Spleen (tissue), 7 donors: ENCODE data around the gene SMIM28.

Experiments used
- POLR2A ChIP-seq, 3 donors: fragments of 450-650 bp; IDR thresholded peaks; one replicate each; pipeline ENCODE4 v1.5.1; 2017; ENCODE audit warnings: antibody characterized with exemption in 3 of 3, mild to moderate bottlenecking in 1 of 3
- POLR2AphosphoS5 ChIP-seq, 3 donors: sonication (generic); formaldehyde crosslinking; IDR thresholded peaks; one replicate each; pipeline ENCODE4 v1.5.1; 2017; ENCODE audit warnings: antibody characterized with exemption in 3 of 3
- TF ChIP-seq, protein P1 (sequence below), 11 experiments: fragments of 200-600 bp in 7 of 11; fragments of 450-650 bp in 4 of 11; sonication (generic) in 4 of 11; IDR thresholded peaks in 8 of 11; conservative IDR thresholded peaks in 3 of 11; 1 replicate in 7 of 11; 2 replicates in 4 of 11; pipeline versions ENCODE4 v1.4.0 to v1.8.0; 2016 to 2021; ENCODE audit warnings: antibody characterized with exemption in 11 of 11, inconsistent platforms in 4 of 11, mild to moderate bottlenecking in 1 of 11
- donor health status: DM: no; HTN: no; CAD: no; lungs with moderate emphysema.
- donor health status: DM: no; HTN: no; CAD: no.
- donor health status: DM: no; HTN: no; CAD: no.

DNA sequence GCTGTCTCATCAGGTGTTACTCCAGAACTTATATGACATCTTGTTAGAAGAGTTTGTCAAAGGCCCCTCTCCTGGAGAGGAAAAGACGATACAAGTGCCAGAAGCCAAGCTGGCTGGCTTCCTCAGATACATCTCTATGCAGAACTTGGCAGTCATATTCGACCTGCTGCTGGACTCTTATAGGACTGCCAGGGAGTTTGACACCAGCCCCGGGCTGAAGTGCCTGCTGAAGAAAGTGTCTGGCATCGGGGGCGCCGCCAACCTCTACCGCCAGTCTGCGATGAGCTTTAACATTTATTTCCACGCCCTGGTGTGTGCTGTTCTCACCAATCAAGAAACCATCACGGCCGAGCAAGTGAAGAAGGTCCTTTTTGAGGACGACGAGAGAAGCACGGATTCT is 43.7 kb upstream of the SMIM28 start:
- TF ChIP-seq POLR2A (IDR thresholded peaks at IDR 0.05) (no peak), POLR2AphosphoS5 (IDR thresholded peaks at IDR 0.05) (no peak)
- TF ChIP-seq, protein P1, sequence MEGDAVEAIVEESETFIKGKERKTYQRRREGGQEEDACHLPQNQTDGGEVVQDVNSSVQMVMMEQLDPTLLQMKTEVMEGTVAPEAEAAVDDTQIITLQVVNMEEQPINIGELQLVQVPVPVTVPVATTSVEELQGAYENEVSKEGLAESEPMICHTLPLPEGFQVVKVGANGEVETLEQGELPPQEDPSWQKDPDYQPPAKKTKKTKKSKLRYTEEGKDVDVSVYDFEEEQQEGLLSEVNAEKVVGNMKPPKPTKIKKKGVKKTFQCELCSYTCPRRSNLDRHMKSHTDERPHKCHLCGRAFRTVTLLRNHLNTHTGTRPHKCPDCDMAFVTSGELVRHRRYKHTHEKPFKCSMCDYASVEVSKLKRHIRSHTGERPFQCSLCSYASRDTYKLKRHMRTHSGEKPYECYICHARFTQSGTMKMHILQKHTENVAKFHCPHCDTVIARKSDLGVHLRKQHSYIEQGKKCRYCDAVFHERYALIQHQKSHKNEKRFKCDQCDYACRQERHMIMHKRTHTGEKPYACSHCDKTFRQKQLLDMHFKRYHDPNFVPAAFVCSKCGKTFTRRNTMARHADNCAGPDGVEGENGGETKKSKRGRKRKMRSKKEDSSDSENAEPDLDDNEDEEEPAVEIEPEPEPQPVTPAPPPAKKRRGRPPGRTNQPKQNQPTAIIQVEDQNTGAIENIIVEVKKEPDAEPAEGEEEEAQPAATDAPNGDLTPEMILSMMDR (IDR thresholded peaks at IDR 0.05 in 8 of 11, conservative IDR thresholded peaks at IDR 0.05 in 3 of 11), result no peak
